Heart left ventricle (tissue), 13 donors: ENCODE data around the gene KRT36.

Experiments used
- CTCF ChIP-seq, 12 donors: fragments of 200-600 bp; sonication (generic) in 4 of 12; IDR thresholded peaks; one replicate each; pipeline versions ENCODE4 v1.5.0 to v1.8.0; 2018 to 2022; ENCODE audit warnings: antibody characterized with exemption in 12 of 12, mild to moderate bottlenecking in 5 of 12
- POLR2A ChIP-seq, 2 donors: fragments of 450-650 bp; IDR thresholded peaks; one replicate each; pipeline ENCODE4 v1.6.1; 2017; ENCODE audit warnings: antibody characterized with exemption in 2 of 2, mild to moderate bottlenecking in 2 of 2, moderate library complexity in 2 of 2
- donor health status: ischemic (EF 13 %, LVEDD 7.1; RV severe dilation, severe dysfunction).
- donor health status: DM: no; HTN: yes; CAD: no.
- donor health status: DM: no; HTN: no; CAD: no.
- donor health status: ischemic (EF 25% LVEDD 6.9; RV normal size, moderate dysfunction).
- donor health status: ischemic (EF 25% LVEDD 5.7; RV mildly dilated, moderate dysfunction).
- donor health status: ischemic (EF 35%, LVEDD 5.7; RV mildly dilated, moderate dysfunction).
- donor health status: nonischemic (EF 11% LVEDD 7.7; RV severe dilation, severe dysfunction).
- donor health status: DM: yes; HTN: yes; CAD: no.
- donor health status: PGD.
- donor health status: ischemic (EF 29% LVEDD 5.4; RV normal size, mild dysfunction).
- donor health status: nonischemic (EF 23%, LVEDD 6.1; RV moderate dilation, normal function).

GRCh38 chr17:41478237-41478636 is 11.5 kb downstream of the KRT36 start:
- TF ChIP-seq CTCF (IDR thresholded peaks at IDR 0.05): no peak
- no peak for TF ChIP-seq POLR2A (IDR thresholded peaks at IDR 0.05)
